ENCODE results near the gene ISX.

- TF ChIP-seq, protein P1, sequence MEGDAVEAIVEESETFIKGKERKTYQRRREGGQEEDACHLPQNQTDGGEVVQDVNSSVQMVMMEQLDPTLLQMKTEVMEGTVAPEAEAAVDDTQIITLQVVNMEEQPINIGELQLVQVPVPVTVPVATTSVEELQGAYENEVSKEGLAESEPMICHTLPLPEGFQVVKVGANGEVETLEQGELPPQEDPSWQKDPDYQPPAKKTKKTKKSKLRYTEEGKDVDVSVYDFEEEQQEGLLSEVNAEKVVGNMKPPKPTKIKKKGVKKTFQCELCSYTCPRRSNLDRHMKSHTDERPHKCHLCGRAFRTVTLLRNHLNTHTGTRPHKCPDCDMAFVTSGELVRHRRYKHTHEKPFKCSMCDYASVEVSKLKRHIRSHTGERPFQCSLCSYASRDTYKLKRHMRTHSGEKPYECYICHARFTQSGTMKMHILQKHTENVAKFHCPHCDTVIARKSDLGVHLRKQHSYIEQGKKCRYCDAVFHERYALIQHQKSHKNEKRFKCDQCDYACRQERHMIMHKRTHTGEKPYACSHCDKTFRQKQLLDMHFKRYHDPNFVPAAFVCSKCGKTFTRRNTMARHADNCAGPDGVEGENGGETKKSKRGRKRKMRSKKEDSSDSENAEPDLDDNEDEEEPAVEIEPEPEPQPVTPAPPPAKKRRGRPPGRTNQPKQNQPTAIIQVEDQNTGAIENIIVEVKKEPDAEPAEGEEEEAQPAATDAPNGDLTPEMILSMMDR (IDR thresholded peaks at IDR 0.05): no peak
- no peak for TF ChIP-seq ZFX (IDR thresholded peaks at IDR 0.05; ENCODE audit: borderline replicate concordance)
These were observed 23.2 kb downstream of the ISX start for GRCh38 chr22:35089139-35089538.
